Measurements from ENCODE around the gene RAD51C.
"Not testable (repeated sequence)": the region's sequence is repeated elsewhere in the genome, so short reads cannot be mapped to it uniquely, and the experiment has no call there.

RAD51C gene

DNA sequence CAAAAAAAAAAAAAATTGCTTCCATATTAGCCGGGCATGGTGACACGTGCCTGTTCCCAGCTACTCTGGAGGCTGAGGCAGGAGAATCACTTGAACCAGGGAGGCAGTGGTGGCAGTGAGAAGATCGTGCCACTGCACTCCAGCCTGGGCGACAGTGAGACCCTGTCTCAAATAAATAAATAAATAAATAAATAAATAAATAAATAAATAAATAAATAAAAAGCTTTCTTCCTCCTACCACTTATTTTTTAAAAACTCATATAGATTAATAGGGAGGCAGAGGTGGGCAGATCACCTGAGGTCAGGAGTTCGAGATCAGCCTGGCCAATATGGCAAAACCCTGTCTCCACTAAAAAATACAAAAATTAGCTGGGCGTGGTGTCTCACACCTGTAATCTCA is 7.9 kb upstream of the RAD51C start:
- DNase-seq = not testable (repeated sequence)

DNA sequence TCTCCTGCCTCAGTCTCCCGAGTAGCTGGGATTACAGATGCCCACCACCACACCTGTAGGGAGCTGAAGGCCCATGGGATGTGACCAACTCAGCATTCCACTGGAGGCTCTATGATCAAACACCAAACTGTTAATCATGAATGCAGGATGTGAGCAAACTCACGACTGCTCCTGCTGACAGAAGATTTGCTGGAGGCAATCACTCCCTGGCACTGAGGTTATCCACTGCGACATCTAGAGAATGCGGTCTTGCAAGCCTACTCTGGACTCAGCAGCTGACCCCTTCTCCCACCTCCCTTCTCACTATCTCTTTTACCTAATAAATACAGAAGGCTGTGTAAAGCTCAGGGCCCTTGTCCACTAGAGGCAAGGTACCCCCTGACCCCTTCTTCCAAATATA is 5.4 kb upstream of the RAD51C start:
- DNase-seq = no peak

DNA sequence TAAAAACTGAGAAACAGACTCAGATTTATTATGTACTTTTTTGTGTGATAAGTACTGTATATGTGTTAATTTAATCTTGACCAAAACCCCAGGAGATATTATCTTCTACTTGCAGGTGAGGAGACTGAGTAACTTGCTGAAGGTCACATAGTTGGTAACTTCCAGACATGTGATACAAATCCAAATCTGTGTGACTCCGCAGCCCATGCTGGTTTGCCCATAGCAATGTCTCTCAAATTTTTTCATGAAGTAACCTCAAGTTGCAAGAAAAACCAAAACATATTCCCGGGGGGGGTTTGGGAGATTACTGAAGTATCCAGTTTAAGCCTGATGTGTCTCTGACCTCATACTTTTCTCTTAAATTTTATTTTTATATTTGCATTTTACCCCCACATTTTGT is 3.9 kb upstream of the RAD51C start:
- no peak for DNase-seq

DNA sequence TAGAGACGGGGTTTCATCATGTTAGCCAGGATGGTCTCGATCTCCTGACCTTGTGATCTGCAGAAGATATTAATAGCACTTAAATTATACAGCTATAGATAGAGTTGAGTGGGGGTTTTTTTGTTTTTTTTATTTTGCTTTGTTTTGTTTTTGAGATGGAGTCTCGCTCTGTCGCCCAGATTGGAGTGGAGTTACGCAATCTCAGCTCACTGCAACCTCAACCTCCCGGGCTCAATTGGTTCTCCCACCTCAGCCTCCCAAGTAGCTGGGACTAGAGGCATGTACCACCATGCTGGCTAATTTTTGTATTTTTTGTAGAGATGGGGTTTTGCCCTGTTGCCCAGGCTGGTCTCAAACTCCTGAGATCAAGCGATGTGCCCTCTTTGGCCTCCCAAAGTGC is 2.4 kb upstream of the RAD51C start:
- DNase-seq = not testable (repeated sequence)

DNA sequence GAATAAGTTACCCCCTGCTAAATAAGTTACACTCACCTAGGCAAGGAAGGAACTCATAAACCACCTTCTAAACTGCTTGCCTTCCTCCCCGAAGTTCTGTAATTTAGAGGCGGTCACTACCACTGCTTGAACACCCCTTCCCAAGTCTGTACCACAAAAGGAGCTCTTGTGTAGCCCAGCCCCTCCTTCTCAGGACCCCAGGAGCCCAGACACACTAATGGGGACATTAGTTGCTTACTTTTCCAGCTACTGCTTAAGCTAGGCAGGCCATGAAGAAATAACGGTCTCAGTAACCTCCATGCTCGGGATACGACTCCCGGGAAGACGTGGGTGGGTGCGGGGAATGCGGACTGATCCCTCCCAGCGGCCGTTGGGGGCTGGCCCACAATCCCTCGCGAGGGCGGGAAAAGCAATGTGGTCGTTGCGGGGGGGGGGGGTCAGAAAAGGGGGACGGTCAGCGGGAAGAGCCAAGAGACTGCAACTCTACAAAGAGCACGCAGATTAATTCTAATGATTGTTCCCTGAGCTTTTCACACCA is 632 bp upstream of the RAD51C start, which contains the start of gene TEX14:
Gene TEX14, minus strand, starts transcription at position 345 of the 538 bp plus-strand sequence. CDS start 40,044 bp downstream, outside the sequence.
- no peak for DNase-seq

DNA sequence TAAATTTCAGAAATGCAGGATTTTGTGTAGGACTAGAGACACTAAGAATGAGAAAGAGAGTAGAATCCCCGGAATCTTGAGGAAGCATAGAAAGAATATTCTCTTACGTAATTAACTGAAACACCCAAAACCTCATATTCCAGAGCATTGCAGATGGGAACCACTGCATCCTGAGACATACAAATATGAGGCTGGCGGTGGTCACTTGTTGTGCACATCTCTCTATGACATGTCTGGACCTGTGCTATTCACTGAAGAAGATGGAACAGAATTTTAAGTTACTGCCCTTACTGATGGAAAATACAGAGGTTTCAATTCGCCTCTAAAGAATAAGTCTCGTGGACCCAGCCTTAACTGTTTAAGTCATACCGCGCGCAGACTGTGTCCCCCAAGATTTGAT is 806 bp downstream of the RAD51C start:
- DNase-seq = no peak

DNA sequence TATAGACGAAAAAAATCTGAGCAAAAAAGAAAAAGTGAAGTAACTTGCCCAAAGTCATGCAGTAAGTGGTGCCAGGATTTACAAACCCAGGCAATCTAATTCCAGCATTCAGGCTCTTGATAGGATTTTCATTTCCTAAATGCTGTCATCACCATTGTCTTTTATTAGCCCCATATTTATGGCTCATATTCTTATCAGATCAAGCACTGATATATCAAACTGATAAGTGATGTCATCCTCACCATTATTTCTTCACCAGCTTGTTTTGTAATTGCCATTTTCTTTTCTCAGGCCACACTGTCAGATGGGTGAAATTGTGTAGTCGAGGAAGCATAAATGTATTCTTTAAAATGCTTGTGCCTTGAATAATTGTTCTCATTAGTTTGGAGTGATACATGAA is 1.3 kb downstream of the RAD51C start:
- DNase-seq = no peak

DNA sequence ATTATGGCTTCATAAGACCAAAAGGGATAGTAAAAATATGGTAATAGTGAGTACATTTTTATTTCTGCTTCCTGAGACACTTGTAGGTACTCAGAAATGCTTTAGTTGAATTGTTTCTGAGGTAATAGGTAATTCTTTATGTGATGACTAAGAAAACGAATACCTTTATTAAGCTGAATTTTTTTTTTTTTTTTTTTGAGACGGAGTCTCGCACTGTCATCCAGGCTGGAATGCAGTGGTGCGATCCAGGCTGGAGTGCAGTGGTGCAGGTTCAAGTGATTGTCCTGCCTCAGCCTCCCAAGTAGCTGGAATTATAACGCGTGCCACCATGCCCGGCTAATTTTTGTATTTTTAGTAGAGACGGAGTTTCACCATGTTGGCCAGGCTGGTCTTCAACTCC is 1.9 kb downstream of the RAD51C start:
- DNase-seq = no peak

DNA sequence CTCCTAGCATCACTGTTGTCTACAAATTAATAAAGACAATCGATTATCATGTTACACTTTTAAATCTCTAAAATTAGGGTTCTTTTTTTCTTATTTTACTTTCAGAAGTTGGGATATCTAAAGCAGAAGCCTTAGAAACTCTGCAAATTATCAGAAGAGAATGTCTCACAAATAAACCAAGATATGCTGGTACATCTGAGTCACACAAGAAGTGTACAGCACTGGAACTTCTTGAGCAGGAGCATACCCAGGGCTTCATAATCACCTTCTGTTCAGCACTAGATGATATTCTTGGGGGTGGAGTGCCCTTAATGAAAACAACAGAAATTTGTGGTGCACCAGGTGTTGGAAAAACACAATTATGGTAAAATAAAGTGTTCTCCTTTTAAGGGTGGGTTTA is 2.4 kb downstream of the RAD51C start:
- DNase-seq = no peak

DNA sequence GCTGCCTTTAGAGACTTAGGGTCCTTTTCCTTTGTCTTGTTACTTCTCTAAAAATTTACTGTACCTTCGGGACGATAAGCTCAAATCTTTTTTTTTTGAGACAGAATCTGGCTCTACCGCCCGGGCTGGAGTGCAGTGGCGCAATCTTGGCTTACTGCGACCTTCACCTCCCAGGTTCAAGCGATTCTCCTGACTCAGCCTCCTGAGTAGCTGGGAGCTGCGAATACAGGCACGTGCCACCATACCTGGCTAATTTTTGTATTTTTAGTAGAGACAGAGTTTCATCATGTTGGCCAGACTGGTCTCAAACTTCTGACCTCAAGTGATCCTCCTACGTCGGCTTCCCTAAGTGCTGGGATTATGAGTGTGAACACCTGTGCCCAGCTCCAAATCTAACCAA is 7.4 kb downstream of the RAD51C start:
- no peak for DNase-seq

DNA sequence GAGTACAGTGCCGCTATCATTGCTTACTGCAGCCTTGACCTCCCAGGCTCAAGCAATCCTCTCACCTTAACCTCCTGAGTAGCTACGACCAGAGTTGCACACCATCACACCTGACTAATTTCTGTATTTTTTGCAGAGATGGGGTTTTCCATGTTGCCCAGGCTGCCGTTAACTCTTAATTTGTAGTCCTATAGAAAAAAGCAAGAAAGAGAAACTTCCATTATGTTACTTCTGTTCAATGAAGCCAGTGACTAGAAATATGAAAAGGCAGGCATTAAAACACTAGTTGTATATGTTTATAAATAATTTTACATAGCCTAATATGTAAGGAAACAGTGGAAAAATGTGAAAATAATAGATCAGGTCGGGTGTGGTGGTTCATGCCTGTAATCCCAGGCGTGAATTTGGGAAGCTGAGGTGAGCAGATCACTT is 9.7 kb downstream of the RAD51C start:
- no peak for DNase-seq

DNA sequence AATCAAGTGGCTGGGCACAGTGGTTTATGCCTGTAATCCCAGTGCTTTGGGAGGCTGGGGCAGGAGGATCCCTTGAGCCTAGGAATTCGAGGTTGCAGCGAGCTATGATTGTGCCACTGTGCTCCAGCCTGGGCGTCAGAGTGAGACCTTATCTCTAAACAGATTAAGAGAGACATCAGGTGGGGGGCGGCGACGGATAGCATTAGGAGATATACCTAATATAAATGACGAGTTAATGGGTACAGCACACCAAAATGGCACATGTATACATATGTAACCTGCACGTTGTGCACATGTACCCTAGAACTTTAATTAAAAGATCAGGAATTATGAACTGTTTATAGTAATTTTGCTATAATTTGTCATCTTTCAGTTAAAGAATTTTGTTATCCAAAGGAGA is 10.3 kb downstream of the RAD51C start:
- DNase-seq = no peak

DNA sequence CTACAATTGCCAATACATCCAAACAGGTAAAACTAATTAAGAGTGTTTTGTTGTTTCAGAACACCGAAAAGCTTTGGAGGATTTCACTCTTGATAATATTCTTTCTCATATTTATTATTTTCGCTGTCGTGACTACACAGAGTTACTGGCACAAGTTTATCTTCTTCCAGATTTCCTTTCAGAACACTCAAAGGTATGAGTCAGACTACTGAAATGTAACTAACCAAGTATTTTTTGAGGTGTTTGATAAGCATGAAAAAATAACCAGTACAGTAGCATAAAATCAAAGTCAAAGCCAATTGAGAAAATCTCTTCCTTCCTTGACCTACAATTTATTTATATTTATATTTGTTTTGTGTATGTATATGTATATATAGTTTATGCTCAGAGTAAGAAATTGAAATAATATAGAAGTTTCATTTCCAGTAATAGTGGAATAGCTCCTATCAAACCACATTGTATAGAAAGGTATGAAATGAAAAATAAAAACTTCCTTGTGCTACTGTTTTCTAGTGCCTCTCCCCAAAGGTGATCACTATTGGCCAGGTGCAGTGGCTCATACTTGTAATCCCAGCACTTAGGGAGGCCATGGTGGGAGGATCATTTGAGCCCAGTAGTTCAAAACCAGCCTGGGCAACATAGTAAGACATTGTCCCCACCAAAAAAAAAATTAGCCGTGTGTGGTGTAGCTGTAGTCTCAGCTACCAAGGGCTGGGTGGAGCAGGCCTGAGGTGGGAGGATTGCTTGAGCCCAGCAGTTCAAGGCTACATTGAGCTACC is 10.9 kb downstream of the RAD51C start:
- no peak for DNase-seq

DNA sequence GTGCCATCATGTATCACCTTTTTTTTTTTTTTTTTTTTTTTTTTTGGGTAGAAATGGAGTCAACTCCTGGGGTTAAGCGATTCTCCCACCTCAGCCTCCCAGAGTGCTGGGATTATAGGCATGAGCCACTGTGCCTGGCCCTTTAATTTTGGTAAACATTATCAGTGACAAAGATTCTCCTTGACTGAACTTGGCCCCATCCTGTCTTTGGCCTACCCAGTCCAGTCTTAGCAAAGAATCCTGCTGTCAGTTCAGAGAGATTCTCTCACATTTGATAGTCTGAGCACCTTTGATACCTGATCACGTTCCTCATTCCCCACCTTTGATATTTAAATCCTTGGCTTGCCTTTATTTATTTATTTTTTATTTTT is 11.5 kb downstream of the RAD51C start:
- DNase-seq = no peak

DNA sequence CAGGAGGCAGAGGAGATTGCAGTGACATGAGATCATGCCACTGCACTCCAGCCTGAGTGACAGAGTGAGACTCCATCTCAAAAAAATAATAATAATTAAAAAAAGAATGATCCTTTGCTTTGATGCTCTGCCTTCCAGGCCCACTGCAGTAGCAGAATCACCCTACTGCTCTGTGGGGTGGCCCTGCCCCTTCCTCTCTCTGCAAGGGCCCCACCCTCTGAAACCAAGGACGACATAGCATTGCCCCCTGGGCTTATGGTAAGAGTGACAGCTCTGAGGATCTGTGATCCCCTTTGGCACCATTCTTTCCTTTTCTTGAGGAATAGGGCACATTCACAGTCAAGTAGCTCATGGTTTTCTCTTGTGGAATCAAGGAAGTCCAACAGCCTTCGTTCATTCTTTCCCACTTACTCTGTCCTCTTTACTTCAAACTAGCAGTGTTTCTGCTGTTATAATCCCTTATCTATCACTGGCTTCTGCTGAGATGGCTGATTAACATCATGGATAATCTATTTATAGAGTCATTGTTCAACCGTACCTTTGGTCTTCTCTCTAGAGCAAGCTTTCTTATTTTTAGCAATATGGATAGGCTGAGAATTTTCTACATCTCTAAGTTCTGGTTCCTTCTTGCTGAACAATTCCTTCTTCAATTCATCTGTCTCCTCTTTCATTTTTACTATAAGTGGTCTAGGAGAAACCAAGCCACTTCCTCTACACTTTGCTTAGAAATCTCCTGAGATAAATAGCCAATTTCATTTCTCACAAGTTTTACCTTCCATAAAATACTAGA is 14.1 kb downstream of the RAD51C start:
- no peak for DNase-seq

DNA sequence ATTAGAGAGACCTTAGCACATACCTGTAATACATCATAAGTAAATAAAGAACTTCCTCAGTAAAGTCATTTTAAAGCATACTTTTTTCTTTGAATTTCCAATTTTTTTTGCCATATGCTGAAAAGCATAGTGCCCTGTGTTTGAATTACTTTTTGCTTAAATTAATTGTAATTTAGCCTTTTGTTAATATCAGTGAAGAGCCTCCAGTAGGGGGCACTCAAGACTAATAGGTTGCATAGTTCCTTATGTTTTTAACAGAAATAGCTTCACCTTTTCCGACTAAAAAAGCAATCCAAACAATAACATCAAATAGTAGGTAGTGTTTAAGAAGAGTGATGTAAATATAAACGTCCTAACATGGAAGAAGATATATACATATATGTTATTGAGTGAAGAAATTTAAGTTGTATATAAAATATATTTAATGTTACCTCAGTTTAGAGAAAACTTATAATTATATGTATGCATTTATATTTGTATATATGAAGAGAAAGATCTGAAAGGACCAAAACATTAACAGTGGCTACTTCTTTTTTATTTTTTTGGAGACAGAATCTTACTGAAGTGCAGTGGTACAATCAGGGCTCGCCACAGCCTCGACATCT is 18.6 kb downstream of the RAD51C start:
- no peak for DNase-seq

DNA sequence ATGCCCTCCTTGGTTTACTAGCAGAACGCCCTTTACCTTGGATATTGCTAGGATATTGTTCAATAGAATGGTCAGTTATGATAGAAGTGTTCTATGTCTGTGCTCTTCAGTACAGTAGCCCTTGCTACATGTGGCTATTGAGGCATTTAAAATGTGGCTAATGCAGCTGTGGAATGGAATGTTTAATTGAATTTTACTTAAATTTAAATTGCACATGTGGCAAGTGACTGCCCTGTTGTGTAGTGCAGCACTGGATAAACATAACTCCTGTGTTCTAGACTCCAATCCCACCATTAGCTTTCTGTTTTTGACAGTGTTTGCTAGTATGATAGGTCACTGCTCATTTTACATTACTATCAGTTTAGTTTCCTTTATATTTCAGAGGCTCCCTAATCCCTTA is 29.9 kb downstream of the RAD51C start:
- DNase-seq = no peak

DNA sequence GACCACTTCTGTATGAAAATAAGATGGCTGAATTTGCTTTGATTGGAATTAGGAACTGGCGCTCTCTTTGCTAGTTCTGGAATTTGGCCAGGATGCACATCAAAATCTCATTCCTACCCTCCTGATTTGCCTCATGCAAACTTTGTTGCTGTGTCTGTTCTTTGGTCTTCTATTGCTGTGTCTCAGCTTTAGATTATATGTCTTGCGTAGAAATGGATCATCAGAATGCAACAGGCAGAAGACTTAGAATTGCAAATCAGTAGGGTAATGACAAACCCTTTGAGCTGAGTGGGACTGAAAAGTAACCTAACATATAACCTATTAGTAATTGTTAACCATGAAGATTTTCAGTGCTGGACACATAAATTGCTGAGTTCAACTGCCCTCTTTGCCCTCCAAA is 30.3 kb downstream of the RAD51C start:
- no peak for DNase-seq

DNA sequence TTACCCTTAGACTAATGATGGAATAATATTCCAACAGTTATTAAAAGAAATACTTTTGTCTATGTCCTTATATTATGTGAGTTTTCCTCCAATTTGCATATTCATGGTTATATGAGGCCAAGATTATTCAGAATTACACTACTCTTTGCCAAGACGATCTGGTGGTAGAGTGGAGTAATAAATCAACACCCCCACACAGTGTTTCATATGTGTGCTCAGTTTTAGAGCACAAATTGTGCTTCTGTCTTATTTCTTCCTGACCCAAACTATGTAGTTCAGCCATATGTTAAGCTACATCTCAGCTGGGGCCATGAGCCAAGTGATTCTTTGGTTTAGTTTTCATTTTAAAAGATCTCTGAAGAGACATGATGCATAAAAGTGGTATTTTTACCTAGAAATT is 36.4 kb downstream of the RAD51C start:
- no peak for DNase-seq

DNA sequence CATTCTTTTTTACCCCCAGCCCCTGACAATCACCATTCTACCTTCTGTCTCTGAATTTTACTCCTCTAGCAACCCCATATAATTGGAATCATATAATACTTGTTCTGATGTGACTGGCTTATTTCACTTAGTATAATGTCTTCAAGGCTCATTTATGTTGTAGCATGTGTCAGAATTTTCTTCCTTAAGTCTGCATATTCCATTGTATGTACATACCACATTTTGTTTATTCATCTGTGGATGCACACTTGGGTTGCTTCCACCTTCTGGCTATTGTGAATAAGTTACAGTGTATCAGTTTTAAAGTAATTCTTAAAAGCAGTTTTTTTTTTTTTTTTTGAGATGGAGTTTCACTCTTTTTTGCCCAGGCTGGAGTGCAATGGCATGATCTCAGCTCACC is 38.5 kb downstream of the RAD51C start:
- DNase-seq = no peak

DNA sequence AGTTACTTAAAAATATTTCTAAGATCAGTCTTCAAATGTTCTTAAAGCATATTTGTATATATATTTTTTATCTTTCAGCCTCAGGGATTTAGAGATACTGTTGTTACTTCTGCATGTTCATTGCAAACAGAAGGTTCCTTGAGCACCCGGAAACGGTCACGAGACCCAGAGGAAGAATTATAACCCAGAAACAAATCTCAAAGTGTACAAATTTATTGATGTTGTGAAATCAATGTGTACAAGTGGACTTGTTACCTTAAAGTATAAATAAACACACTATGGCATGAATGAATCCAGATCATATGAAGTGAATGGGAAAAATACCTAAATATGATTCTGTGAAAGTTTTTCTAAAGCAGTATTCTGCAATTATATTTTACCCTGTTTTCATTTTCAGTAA is 41.6 kb downstream of the RAD51C start:
- no peak for DNase-seq

DNA sequence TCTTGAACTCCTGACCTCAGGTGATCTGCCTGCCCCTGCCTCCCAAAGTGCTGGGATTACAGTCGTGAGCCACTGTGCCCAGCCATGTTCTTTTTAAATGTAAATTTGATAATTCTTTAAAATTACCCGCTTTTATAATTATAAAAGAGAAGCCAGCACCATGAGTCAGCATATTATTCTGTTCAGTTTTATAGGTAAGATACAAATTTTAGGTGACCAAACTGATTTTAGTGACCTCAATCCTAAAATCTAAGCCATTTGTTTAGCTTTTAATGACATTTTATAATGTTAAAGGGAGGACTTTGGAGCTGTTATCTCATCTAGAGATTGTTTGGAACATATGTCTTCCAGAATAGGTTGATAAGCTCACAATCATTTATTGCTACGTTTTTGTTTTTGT is 42.4 kb downstream of the RAD51C start:
- DNase-seq = no peak

DNA sequence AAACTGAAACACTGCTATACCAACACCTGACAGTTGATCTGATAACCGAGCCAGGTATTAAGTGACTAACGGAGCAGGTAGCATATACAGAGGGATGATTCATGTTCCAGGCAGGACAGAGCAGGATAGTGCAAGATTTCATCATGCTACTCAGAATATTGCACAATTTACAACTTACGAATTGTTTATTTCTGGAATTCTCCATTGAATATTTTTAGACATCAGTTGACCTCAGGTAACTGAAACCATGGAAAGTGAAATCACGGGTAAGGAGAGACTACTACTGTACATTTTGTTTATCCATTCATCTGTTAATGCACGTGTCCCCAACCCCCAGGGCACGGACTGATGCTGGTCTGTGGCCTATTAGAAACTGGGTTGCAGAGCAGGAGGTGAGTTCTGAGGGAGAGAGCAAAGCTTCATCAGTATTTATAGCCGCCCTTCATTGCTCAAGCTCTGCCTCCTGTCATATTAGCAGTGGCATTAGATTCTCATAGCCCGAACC is 48.8 kb downstream of the RAD51C start:
- no peak for DNase-seq

DNA sequence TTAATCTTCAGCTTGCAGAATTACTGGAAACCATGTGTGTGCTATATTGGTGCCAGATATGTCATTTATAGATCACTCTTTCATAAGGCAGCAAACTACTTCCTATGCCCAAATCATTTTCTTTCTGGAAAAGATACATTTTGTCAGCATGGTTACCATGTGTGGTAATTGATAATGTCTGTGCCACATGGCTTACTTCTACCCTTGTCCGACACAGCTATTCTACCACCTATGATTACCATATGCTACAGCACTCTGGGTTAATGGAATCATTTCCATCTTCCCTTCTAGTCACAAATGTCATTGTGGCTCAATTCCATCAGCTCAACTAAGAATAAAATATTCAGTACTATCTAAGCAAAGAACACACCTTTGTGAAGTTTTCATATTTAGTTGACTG is 55.3 kb downstream of the RAD51C start:
- no peak for DNase-seq
